Parathyroid adenoma (tissue), 2 donors: ENCODE measurements around the gene LIMCH1.

Experiments
- H2AFZ ChIP-seq: fragments of 300-600 bp; sonication (generic); one replicate; pipeline ENCODE4 v1.7.0; 2017; ENCODE audit warnings: antibody characterized with exemption, mild to moderate bottlenecking
- H3K27ac ChIP-seq: fragments of 300-600 bp; sonication (generic); one replicate; pipeline ENCODE4 v1.7.0; 2017
- H3K27me3 ChIP-seq: fragments of 300-600 bp; sonication (generic); one replicate; pipeline ENCODE4 v1.7.0; 2017; ENCODE audit warnings: low read length; ENCODE audit not compliant: control insufficient read depth, insufficient read depth
- H3K36me3 ChIP-seq: fragments of 300-600 bp; sonication (generic); one replicate; pipeline ENCODE4 v1.7.0; 2017; ENCODE audit warnings: low read length; ENCODE audit not compliant: control insufficient read depth, insufficient read depth
- H3K4me1 ChIP-seq: fragments of 300-600 bp; sonication (generic); one replicate; pipeline ENCODE4 v1.7.0; 2017; ENCODE audit warnings: control low read depth
- H3K4me2 ChIP-seq: fragments of 300-600 bp; sonication (generic); one replicate; pipeline ENCODE4 v1.7.0; 2017; ENCODE audit warnings: low read length
- H3K4me3 ChIP-seq: fragments of 300-600 bp; sonication (generic); one replicate; pipeline ENCODE4 v1.7.0; 2017; ENCODE audit warnings: low read depth, low read length
- H3K79me2 ChIP-seq: fragments of 300-600 bp; sonication (generic); one replicate; pipeline ENCODE4 v1.7.0; 2017; ENCODE audit warnings: control low read depth
- H3K9ac ChIP-seq: fragments of 300-600 bp; sonication (generic); one replicate; pipeline ENCODE4 v1.7.0; 2017; ENCODE audit warnings: mild to moderate bottlenecking
- H3K9me3 ChIP-seq: fragments of 300-600 bp; sonication (generic); one replicate; pipeline ENCODE4 v1.7.0; 2017; ENCODE audit warnings: low read length; ENCODE audit not compliant: control insufficient read depth
- CTCF ChIP-seq: fragments of 300-600 bp; sonication (generic); IDR thresholded peaks from one replicate; pipeline ENCODE4 v1.7.0; 2017; ENCODE audit warnings: antibody characterized with exemption, mild to moderate bottlenecking
- donor health status: primary hyperparathyroidism.

The LIMCH1 gene

GRCh38 chr4:41747230-41748055, 209.5 kb downstream of the LIMCH1 start:
- Histone ChIP-seq H3K27ac (no peak overlapping the region), H3K9ac (no peak overlapping the region), H3K9me3 (no peaks in the 10 kb centered on the region), H3K79me2 (no peaks in the 10 kb centered on the region), H3K4me2 (no peak overlapping the region), H3K27me3 (peaks cover 19% of the 10 kb centered on the region), H3K36me3 (no peaks in the 10 kb centered on the region), H3K4me1 (no peaks in the 10 kb centered on the region), H2AFZ (no peak overlapping the region), H3K4me3 (no peak overlapping the region)
- no peak for TF ChIP-seq CTCF

- Histone ChIP-seq H3K79me2 (no peaks in the 10 kb centered on the region), H2AFZ (no peak overlapping the region), H3K36me3 (no peaks in the 10 kb centered on the region), H3K9ac (no peak overlapping the region), H3K27me3 (peaks cover 19% of the 10 kb centered on the region), H3K4me1 (no peaks in the 10 kb centered on the region), H3K27ac (no peak overlapping the region), H3K9me3 (no peaks in the 10 kb centered on the region), H3K4me3 (no peak overlapping the region), H3K4me2 (no peak overlapping the region)
- TF ChIP-seq CTCF = no peak
These were observed 210.2 kb downstream of the LIMCH1 start for GRCh38 chr4:41748074-41748570.

GRCh38 chr4:41748571-41749475, 210.9 kb downstream of the LIMCH1 start, which contains the start of gene PHOX2B:
TSS of gene PHOX2B (minus strand) at chr4:41748725. CDS start at chr4:41748610, 115 bp downstream.
- Histone ChIP-seq H3K79me2 (no peaks in the 10 kb centered on the region), H3K4me1 (no peaks in the 10 kb centered on the region), H3K4me2 (no peak within 1 kb of the TSS), H3K9ac (no peak within 1 kb of the TSS), H3K36me3 (no peaks in the 10 kb centered on the region), H2AFZ (no peak within 1 kb of the TSS), H3K4me3 (no peak within 1 kb of the TSS), H3K27me3 (peaks cover 19% of the 10 kb centered on the region), H3K9me3 (no peaks in the 10 kb centered on the region), H3K27ac (no peak within 1 kb of the TSS)
- TF ChIP-seq CTCF = no peak

GRCh38 chr4:41749631-41750039, 211.7 kb downstream of the LIMCH1 start:
- no peak overlapping the region for H2AFZ ChIP-seq
- no peak overlapping the region for H3K9ac ChIP-seq
- H3K27me3 ChIP-seq = peaks cover 19% of the 10 kb centered on the region
- H3K79me2 ChIP-seq = no peaks in the 10 kb centered on the region
- no peak for TF ChIP-seq CTCF
- no peaks in the 10 kb centered on the region for H3K4me1 ChIP-seq
- no peaks in the 10 kb centered on the region for H3K9me3 ChIP-seq
- H3K27ac ChIP-seq = no peak overlapping the region
- H3K4me2 ChIP-seq = no peak overlapping the region
- no peaks in the 10 kb centered on the region for H3K36me3 ChIP-seq
- H3K4me3 ChIP-seq = no peak overlapping the region
